ENCODE measurements around the gene GABARAPL1. TPM values are rescaled to one million over a fixed set of nuclear protein-coding genes. Genes with fewer than 3 reads are reported as not detected.
"Not testable (repeated sequence)": the region's sequence is repeated elsewhere in the genome, so short reads cannot be mapped to it uniquely, and the experiment has no call there.

Gene GABARAPL1
- total RNA-seq, 1 donor from 2014 or later = 96.2 TPM

GRCh38 chr12:10218021-10218420 lies 5.3 kb downstream of the GABARAPL1 start:
- Mint-ChIP-seq H3K27ac (peak overlapping the region; percentile 50), H3K27me3 (no peaks in the 10 kb centered on the region), H3K4me1 (ENCODE audit: low read depth) (peaks cover 16% of the 10 kb centered on the region), H3K36me3 (ENCODE audit: insufficient read depth) (peaks cover 34% of the 10 kb centered on the region), H3K9me3 (ENCODE audit: low read depth) (no peaks in the 10 kb centered on the region), H3K4me3 (ENCODE audit: low read depth) (no peak overlapping the region)
- DNase-seq (ENCODE audit: low spot score, unreplicated experiment) = no peak
- no peak for TF ChIP-seq CTCF (IDR thresholded peaks at IDR 0.05; ENCODE audit: unreplicated experiment)

GRCh38 chr12:10220398-10221077 lies 7.9 kb downstream of the GABARAPL1 start:
- peaks cover 50% of the 10 kb centered on the region for H3K36me3 Mint-ChIP-seq (ENCODE audit: insufficient read depth)
- no peak for DNase-seq (ENCODE audit: low spot score, unreplicated experiment)

DNA sequence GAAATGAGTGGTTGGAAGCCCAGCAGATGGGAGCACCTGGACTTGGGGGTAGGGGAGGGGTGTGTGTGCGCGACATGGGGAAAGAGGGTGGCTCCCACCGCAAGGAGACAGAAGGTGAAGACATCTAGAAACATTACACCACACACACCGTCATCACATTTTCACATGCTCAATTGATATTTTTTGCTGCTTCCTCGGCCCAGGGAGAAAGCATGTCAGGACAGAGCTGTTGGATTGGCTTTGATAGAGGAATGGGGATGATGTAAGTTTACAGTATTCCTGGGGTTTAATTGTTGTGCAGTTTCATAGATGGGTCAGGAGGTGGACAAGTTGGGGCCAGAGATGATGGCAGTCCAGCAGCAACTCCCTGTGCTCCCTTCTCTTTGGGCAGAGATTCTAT lies 9.2 kb downstream of the GABARAPL1 start:
- DNase-seq (ENCODE audit: low spot score, unreplicated experiment) = no peak
- H3K36me3 Mint-ChIP-seq (ENCODE audit: insufficient read depth) = peaks cover 54% of the 10 kb centered on the region

More at GRCh38 chr12:10220398-10221077, 7.9 kb downstream of the GABARAPL1 start:
- no peak overlapping the region for H3K4me3 Mint-ChIP-seq (ENCODE audit: low read depth)
- TF ChIP-seq CTCF (IDR thresholded peaks at IDR 0.05; ENCODE audit: unreplicated experiment) = no peak
- peaks cover 2% of the 10 kb centered on the region for H3K4me1 Mint-ChIP-seq (ENCODE audit: low read depth)
- H3K27ac Mint-ChIP-seq = no peak overlapping the region
- peaks cover 3% of the 10 kb centered on the region for H3K9me3 Mint-ChIP-seq (ENCODE audit: low read depth)
- no peaks in the 10 kb centered on the region for H3K27me3 Mint-ChIP-seq

DNA sequence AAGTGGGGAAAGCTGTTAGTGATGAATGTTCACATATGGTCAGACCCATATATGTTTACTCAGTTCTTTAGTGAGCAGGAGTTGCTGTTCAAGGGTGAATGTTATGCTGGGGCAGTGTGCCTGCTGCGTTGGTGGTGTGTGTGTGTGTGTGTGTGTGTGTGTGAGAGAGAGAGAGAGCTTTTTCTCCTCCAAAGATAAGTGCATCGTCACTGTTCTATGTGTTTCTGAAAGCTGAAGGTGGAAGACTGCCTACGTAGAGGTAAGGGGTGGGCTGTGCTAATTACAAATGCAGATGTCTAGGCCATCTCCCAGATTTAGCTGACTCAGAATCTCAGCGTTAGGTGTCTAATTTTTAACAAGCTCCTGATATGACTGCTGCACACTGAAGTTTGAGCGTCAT lies 10.5 kb downstream of the GABARAPL1 start:
- Mint-ChIP-seq H3K4me1 (ENCODE audit: low read depth) (peaks cover 2% of the 10 kb centered on the region), H3K27ac (peak overlapping the region; percentile 35), H3K9me3 (ENCODE audit: low read depth) (peaks cover 3% of the 10 kb centered on the region), H3K4me3 (ENCODE audit: low read depth) (no peak overlapping the region), H3K36me3 (ENCODE audit: insufficient read depth) (peaks cover 50% of the 10 kb centered on the region), H3K27me3 (no peaks in the 10 kb centered on the region)
- TF ChIP-seq CTCF (IDR thresholded peaks at IDR 0.05; ENCODE audit: unreplicated experiment) = no peak
- no peak for DNase-seq (ENCODE audit: low spot score, unreplicated experiment)

More for the DNA sequence above, 9.2 kb downstream of the GABARAPL1 start:
- TF ChIP-seq CTCF (IDR thresholded peaks at IDR 0.05; ENCODE audit: unreplicated experiment) = no peak
- H3K27ac Mint-ChIP-seq = peak overlapping the region; percentile 22
- H3K4me3 Mint-ChIP-seq (ENCODE audit: low read depth) = no peak overlapping the region
- H3K27me3 Mint-ChIP-seq = no peaks in the 10 kb centered on the region
- peaks cover 3% of the 10 kb centered on the region for H3K9me3 Mint-ChIP-seq (ENCODE audit: low read depth)
- H3K4me1 Mint-ChIP-seq (ENCODE audit: low read depth) = no peaks in the 10 kb centered on the region

DNA sequence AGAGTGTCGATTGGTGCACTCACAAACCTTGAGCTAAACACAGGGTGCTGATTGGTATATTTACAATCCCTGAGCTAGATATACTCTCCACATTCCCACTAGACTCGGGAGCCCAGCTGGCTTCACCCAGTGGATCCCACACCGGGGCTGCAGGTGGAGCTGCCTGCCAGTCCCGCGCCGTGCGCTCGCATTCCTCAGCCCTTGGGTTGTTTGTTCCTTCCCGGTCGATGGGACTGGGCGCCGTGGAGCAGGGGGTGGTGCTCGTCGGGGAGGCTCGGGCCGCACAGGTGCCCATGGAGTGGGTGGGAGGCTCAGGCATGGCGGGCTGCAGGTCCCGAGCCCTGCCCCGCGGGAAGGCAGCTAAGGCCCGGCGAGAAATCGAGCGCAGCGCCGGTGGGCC lies 12.7 kb downstream of the GABARAPL1 start:
- not testable (repeated sequence) for DNase-seq (ENCODE audit: low spot score, unreplicated experiment); H3K4me3 Mint-ChIP-seq (ENCODE audit: low read depth); H3K27ac Mint-ChIP-seq; H3K4me1 Mint-ChIP-seq (ENCODE audit: low read depth); H3K9me3 Mint-ChIP-seq (ENCODE audit: low read depth); H3K27me3 Mint-ChIP-seq
- peaks cover 47% of the 10 kb centered on the region for H3K36me3 Mint-ChIP-seq (ENCODE audit: insufficient read depth)

DNA sequence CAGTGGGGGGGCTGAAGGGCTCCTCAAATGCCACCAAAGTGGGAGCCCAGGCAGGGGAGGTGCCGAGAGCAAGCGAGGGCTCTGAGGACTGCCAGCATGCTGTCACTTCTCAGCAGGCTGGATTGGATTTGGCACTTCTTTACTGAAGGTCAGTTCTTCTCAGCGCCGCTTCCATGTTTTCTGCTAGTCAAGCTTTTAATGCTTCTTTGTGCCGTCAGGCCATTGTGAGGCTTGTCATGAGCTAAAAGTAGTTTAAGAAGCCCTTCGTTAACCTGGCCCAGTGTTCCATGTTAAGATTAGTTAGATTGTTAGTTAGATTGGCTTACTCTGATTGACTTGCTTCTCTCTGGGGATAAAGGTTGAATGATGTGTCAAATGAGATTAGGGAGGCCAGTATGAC lies 13.4 kb downstream of the GABARAPL1 start:
- no peaks in the 10 kb centered on the region for H3K27me3 Mint-ChIP-seq
- no peak for TF ChIP-seq CTCF (IDR thresholded peaks at IDR 0.05; ENCODE audit: unreplicated experiment)
- H3K27ac Mint-ChIP-seq = no peak overlapping the region
- DNase-seq (ENCODE audit: low spot score, unreplicated experiment) = no peak
- H3K4me3 Mint-ChIP-seq (ENCODE audit: low read depth) = no peak overlapping the region
- peaks cover 3% of the 10 kb centered on the region for H3K9me3 Mint-ChIP-seq (ENCODE audit: low read depth)
- H3K36me3 Mint-ChIP-seq (ENCODE audit: insufficient read depth) = peaks cover 41% of the 10 kb centered on the region
- H3K4me1 Mint-ChIP-seq (ENCODE audit: low read depth) = peaks cover 2% of the 10 kb centered on the region
